Measurements from ENCODE around the gene TBC1D24.

Gene TBC1D24

DNA sequence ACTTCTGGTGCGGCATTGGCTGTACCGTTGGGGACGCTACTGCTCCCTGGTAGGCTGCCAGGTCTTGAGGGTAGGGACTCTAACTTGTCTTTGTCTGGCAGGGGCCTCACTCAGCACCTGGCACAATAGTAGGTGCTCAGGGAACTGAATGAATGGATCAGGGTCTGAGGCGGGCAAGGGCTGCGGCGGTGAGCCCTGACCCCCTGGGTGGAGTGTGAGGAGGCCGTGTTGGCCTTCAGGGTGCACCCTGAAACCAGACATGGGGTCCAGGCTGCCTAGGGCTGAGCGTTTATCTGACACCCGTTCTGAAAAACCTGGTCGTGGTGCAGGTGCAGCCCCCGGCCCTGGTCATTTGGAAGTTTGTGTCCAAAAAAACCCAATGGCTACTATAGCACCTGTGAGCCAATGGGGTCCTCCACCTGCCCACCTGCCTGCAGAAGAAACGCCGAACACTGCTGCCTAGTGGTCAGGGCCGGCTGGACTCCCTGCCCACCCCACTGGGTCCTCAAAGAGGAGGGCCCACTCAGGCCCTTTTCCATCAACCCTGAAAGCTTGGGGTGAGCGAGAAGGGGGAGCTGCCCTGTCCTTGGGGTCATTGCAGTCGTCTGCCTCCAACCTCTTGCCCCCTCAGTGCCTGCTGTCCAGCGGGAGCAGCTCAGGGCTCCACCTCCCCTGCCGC lies 33.9 kb downstream of the TBC1D24 start:
- POLR2A ChIA-PET: no interaction called here
- TF ChIP-seq, protein P1, sequence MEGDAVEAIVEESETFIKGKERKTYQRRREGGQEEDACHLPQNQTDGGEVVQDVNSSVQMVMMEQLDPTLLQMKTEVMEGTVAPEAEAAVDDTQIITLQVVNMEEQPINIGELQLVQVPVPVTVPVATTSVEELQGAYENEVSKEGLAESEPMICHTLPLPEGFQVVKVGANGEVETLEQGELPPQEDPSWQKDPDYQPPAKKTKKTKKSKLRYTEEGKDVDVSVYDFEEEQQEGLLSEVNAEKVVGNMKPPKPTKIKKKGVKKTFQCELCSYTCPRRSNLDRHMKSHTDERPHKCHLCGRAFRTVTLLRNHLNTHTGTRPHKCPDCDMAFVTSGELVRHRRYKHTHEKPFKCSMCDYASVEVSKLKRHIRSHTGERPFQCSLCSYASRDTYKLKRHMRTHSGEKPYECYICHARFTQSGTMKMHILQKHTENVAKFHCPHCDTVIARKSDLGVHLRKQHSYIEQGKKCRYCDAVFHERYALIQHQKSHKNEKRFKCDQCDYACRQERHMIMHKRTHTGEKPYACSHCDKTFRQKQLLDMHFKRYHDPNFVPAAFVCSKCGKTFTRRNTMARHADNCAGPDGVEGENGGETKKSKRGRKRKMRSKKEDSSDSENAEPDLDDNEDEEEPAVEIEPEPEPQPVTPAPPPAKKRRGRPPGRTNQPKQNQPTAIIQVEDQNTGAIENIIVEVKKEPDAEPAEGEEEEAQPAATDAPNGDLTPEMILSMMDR (IDR thresholded peaks at IDR 0.05; ENCODE audit: insufficient read depth, low read length, missing control alignments): no peak
- H3K4me3 ChIP-seq (ENCODE audit: low read depth, low read length): no peak overlapping the region
- CTCF ChIA-PET: interaction anchor here (4.9 kb wide), 1 partner anchor 9 kb away, joined by 33 read pairs; no protein-coding TSS in a partner anchor
- DNase-seq (ENCODE audit: low read depth, low spot score): no peak

DNA sequence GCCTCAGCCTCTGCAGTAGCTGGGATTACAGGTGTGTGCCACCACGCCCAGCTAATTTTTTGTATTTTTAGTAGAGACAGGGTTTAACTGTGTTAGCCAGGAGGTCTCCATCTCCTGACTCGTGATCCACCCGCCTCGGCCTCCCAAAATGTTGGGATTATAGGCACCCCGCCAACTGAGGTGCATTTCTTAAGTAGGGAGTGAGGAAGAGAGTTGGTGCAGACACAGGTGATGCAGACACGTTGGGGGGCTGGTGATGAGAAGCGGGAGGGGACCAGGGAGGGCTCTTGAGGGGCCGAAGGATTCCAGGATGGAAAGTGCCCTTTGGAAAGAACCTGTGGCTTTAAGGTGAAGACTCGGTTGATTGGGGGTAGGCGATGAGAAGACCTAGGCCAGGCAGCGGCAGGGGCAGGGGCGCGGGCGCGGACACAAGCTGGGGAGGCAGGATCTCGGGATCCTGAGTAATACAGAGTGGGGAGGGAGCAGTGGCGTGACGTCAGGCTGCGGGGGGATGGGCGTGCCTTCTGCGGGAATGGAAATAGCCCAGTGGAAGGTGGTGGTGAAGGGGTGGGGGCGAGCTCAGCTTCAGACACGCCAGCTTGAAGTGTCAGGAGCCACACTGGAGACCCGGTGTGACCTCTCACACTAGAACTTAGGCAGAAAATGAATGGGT lies 36.3 kb downstream of the TBC1D24 start:
- POLR2A ChIA-PET: no interaction called here
- H3K4me3 ChIP-seq (ENCODE audit: low read depth, low read length): no peak overlapping the region
- no peak for DNase-seq (ENCODE audit: low read depth, low spot score)
- TF ChIP-seq, protein P1 (IDR thresholded peaks at IDR 0.05; ENCODE audit: insufficient read depth, low read length, missing control alignments): no peak
- CTCF ChIA-PET: interaction anchor here (0.8 to 4.9 kb wide), 3 partner anchors 11 to 26 kb away, joined by 3 to 33 read pairs (median 3); no protein-coding TSS in a partner anchor

GRCh38 chr16:2511996-2512734 lies 37.2 kb downstream of the TBC1D24 start:
- H3K4me3 ChIP-seq (ENCODE audit: low read depth, low read length): no peak overlapping the region
- DNase-seq (ENCODE audit: low read depth, low spot score): no peak
- TF ChIP-seq, protein P1 (IDR thresholded peaks at IDR 0.05; ENCODE audit: insufficient read depth, low read length, missing control alignments): no peak
- ChIA-PET POLR2A (no interaction called here), CTCF (interaction anchor here (0.8 to 4.9 kb wide), 3 partner anchors 12 to 20 kb away, joined by 3 to 33 read pairs (median 4); no protein-coding TSS in a partner anchor)

DNA sequence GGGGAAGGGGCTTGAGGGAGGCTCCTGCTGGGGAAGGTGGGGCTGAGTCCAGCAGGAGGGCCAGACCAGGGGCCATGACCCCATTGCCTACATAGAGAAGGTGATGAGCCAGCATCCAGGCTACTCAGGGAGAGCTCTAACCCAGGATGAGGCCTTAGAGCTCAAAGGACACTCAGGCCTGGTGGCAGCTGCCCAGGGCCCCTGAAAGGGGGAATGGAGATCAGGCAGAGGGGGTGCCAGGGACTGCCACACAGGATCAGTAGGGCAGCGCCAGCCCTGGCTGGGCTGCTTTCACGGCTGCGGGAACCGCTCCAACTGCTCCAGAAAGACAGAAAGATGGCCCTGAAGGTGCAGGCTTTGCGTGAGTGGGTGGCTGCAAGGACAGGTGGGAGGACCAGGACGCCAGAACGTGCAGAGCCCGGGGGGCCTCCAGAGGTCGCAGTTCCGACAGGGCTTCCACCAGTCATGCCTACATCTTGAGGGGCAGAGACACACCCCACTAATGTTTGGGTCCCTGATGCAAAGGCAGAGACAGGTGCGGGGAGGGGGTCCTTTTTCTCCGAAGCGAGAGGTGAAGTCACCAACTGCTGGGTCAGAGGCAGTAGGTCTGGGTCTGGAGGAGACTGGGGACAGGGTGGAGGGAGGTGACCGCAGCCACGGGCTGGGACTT lies 37.9 kb downstream of the TBC1D24 start:
- ChIA-PET CTCF (interaction anchor here (0.6 to 4.9 kb wide), 4 partner anchors 12 to 30 kb away, joined by 3 to 33 read pairs (median 4); no protein-coding TSS in a partner anchor), POLR2A (no interaction called here)
- no peak for DNase-seq (ENCODE audit: low read depth, low spot score)
- peak overlapping the region; percentile 83 for H3K4me3 ChIP-seq (ENCODE audit: low read depth, low read length)
- TF ChIP-seq, protein P1 (IDR thresholded peaks at IDR 0.05; ENCODE audit: insufficient read depth, low read length, missing control alignments): no peak

GRCh38 chr16:2513405-2514332 lies 38.7 kb downstream of the TBC1D24 start, which contains the start of gene ATP6V0C:
Gene ATP6V0C, plus strand, starts transcription at chr16:2513952. Its CDS starts 152 bp downstream, at chr16:2514104.
- ChIA-PET CTCF (interaction anchor here (0.6 to 2.6 kb wide), 4 partner anchors 13 to 262 kb away, joined by 3 to 18 read pairs (median 3); partner anchors contain the start of gene ECI1), POLR2A (interaction anchor here (0.9 to 1.1 kb wide), 2 partner anchors 18 to 125 kb away, joined by 3 read pairs; no protein-coding TSS in a partner anchor)
- H3K4me3 ChIP-seq (ENCODE audit: low read depth, low read length): peak within 1 kb of the TSS; percentile 83
- TF ChIP-seq, protein P1 (IDR thresholded peaks at IDR 0.05; ENCODE audit: insufficient read depth, low read length, missing control alignments): no peak
- no peak for DNase-seq (ENCODE audit: low read depth, low spot score)

Measured in AG04449 (cell line).